H9 (cell line): Measurements from ENCODE around the gene AK9. TPM values are rescaled to one million over a fixed set of nuclear protein-coding genes. Genes with fewer than 3 reads are reported as not detected.

Source experiments
- DNase-seq: peaks from one replicate; pipeline ENCODE4 v3.0.0-alpha.2; 2017
- H2AFZ ChIP-seq: one replicate; pipeline ENCODE4 v1.6.1; 2013; ENCODE audit warnings: mild to moderate bottlenecking, low read length, control low read depth, moderate library complexity
- H2AK5ac ChIP-seq: 2 replicates; pipeline ENCODE4 v1.6.1; 2013; ENCODE audit warnings: low read length, control low read depth, mixed read lengths; ENCODE audit not compliant: insufficient read length
- H2BK120ac ChIP-seq: one replicate; pipeline ENCODE4 v1.6.1; 2013; ENCODE audit warnings: low read depth, mild to moderate bottlenecking, low read length, control low read depth, inconsistent platforms; ENCODE audit not compliant: poor library complexity, severe bottlenecking
- H2BK12ac ChIP-seq: 2 replicates; pipeline ENCODE4 v1.6.1; 2013; ENCODE audit warnings: low read length, control low read depth, mixed read lengths, low read depth; ENCODE audit not compliant: insufficient read length
- H2BK15ac ChIP-seq: 2 replicates; pipeline ENCODE4 v1.6.1; 2013; ENCODE audit warnings: low read depth, low read length, control low read depth
- H2BK20ac ChIP-seq: one replicate; pipeline ENCODE4 v1.6.1; 2013; ENCODE audit warnings: low read depth, mild to moderate bottlenecking, low read length, control low read depth, inconsistent platforms; ENCODE audit not compliant: poor library complexity, severe bottlenecking
- H2BK5ac ChIP-seq: 2 replicates; pipeline ENCODE4 v1.6.1; 2013; ENCODE audit warnings: low read length, control low read depth, mixed read lengths; ENCODE audit not compliant: insufficient read length
- H3K14ac ChIP-seq: 2 replicates; pipeline ENCODE4 v1.6.1; 2013; ENCODE audit warnings: low read length, control low read depth; ENCODE audit not compliant: insufficient read depth
- H3K18ac ChIP-seq: 2 replicates; pipeline ENCODE4 v1.6.1; 2013; ENCODE audit warnings: low read depth, mild to moderate bottlenecking, mixed read lengths, low read length, control low read depth; ENCODE audit not compliant: insufficient read length
- H3K23ac ChIP-seq: 2 replicates; pipeline ENCODE4 v1.6.1; 2013; ENCODE audit warnings: low read length, control low read depth, mixed read lengths, low read depth; ENCODE audit not compliant: insufficient read length
- H3K23me2 ChIP-seq: 2 replicates; pipeline ENCODE4 v1.6.1; 2013; ENCODE audit warnings: low read depth, mild to moderate bottlenecking, mixed read lengths, low read length, control low read depth; ENCODE audit not compliant: insufficient read length, poor library complexity, severe bottlenecking
- H3K27ac ChIP-seq: 2 replicates; pipeline ENCODE4 v1.5.1; 2013; ENCODE audit warnings: low read length, control low read depth, mixed read lengths, low read depth; ENCODE audit not compliant: insufficient read length
- H3K27me3 ChIP-seq: 2 replicates; pipeline ENCODE4 v1.6.1; 2013; ENCODE audit warnings: low read length, control low read depth, inconsistent platforms; ENCODE audit not compliant: insufficient read depth
- H3K4ac ChIP-seq: 2 replicates; pipeline ENCODE4 v1.6.1; 2013; ENCODE audit warnings: low read depth, mild to moderate bottlenecking, control low read depth, inconsistent platforms, low read length, moderate library complexity
- H3K4me1 ChIP-seq: 2 replicates; pipeline ENCODE4 v1.6.1; 2013; ENCODE audit warnings: low read length, control low read depth, inconsistent platforms; ENCODE audit not compliant: insufficient read depth
- H3K4me2 ChIP-seq: 2 replicates; pipeline ENCODE4 v1.6.1; 2013; ENCODE audit warnings: low read length, control low read depth, mixed read lengths; ENCODE audit not compliant: insufficient read length, insufficient read depth
- H3K56ac ChIP-seq: 2 replicates; pipeline ENCODE4 v1.6.1; 2013; ENCODE audit warnings: low read depth, mild to moderate bottlenecking, mixed read lengths, low read length, control low read depth; ENCODE audit not compliant: insufficient read length
- H3K79me1 ChIP-seq: 2 replicates; pipeline ENCODE4 v1.6.1; 2013; ENCODE audit warnings: low read depth, mild to moderate bottlenecking, moderate library complexity, low read length, control low read depth, inconsistent platforms; ENCODE audit not compliant: insufficient read depth, poor library complexity, severe bottlenecking
- H3K79me2 ChIP-seq: 2 replicates; pipeline ENCODE4 v1.6.1; 2013; ENCODE audit warnings: low read length, control low read depth, inconsistent platforms; ENCODE audit not compliant: insufficient read depth
- H3K9ac ChIP-seq: 2 replicates; pipeline ENCODE4 v1.6.1; 2013; ENCODE audit warnings: low read length, control low read depth, mixed read lengths; ENCODE audit not compliant: insufficient read length; ENCODE audit errors: extremely low read depth
- H3K9me3 ChIP-seq: one replicate; pipeline ENCODE4 v1.6.1; 2013; ENCODE audit warnings: low read depth, low read length, inconsistent platforms; ENCODE audit not compliant: control insufficient read depth
- H3T11ph ChIP-seq: one replicate; pipeline ENCODE4 v1.6.1; 2013; ENCODE audit warnings: mild to moderate bottlenecking, low read length, control low read depth, inconsistent platforms
- H4K20me1 ChIP-seq: one replicate; pipeline ENCODE4 v1.6.1; 2013; ENCODE audit not compliant: control insufficient read depth, insufficient read length, insufficient read depth
- H4K5ac ChIP-seq: 2 replicates; pipeline ENCODE4 v1.6.1; 2013; ENCODE audit warnings: low read depth, mild to moderate bottlenecking, mixed read lengths, low read length, control low read depth; ENCODE audit not compliant: insufficient read length
- H4K8ac ChIP-seq: replicated peaks from 2 replicates; pipeline ENCODE4 v1.6.1; 2013; ENCODE audit warnings: low read length, control low read depth, mixed read lengths, low read depth; ENCODE audit not compliant: insufficient read length
- H4K91ac ChIP-seq: 2 replicates; pipeline ENCODE4 v1.6.1; 2013; ENCODE audit warnings: low read depth, mild to moderate bottlenecking, moderate library complexity, mixed read lengths, low read length, control low read depth; ENCODE audit not compliant: insufficient read length
- H3K27ac Mint-ChIP-seq, 3 experiments: 2 replicates in 2 of 3; 3 replicates in 1 of 3; pipeline ENCODE4 v1.8.0; 2020 to 2021; ENCODE audit warnings: mixed read lengths in 3 of 3, mild to moderate bottlenecking in 1 of 3, moderate library complexity in 1 of 3
- H3K27me3 Mint-ChIP-seq: 2 replicates; pipeline ENCODE4 v1.8.0; 2021; ENCODE audit warnings: low read depth, mild to moderate bottlenecking, moderate library complexity, mixed read lengths
- H3K36me3 Mint-ChIP-seq, 3 experiments: 2 replicates in 2 of 3; 3 replicates in 1 of 3; pipeline ENCODE4 v1.8.0; 2020 to 2021; ENCODE audit warnings: low read depth in 3 of 3, mixed read lengths in 3 of 3; ENCODE audit not compliant: insufficient read depth in 1 of 3
- H3K4me1 Mint-ChIP-seq, 2 experiments: 2 replicates each; pipeline ENCODE4 v1.8.0; 2020; ENCODE audit warnings: mixed read lengths in 2 of 2
- H3K4me3 Mint-ChIP-seq, 2 experiments: 2 replicates in 1 of 2; 3 replicates in 1 of 2; pipeline ENCODE4 v1.8.0; 2020 to 2021; ENCODE audit warnings: mild to moderate bottlenecking in 2 of 2, mixed read lengths in 2 of 2, moderate library complexity in 1 of 2
- H3K9me3 Mint-ChIP-seq, 2 experiments: 2 replicates in 1 of 2; 3 replicates in 1 of 2; pipeline ENCODE4 v1.8.0; 2020; ENCODE audit warnings: mild to moderate bottlenecking in 2 of 2, mixed read lengths in 2 of 2, moderate library complexity in 1 of 2
- WGBS: extraction: QIAGEN DNeasy Blood & Tissue Kit; methylation state at CpG from one replicate; pipeline ENCODE4 v1.1.7; 2013; ENCODE audit warnings: missing lambda C conversion rate, low lambda C conversion rate, mixed read lengths; ENCODE audit not compliant: insufficient read length; ENCODE audit errors: extremely low coverage; 5-methylcytosine and 5-hydroxymethylcytosine counted together
- total RNA-seq: library from RNA; stranded (reverse); gene quantifications from 2 replicates; pipeline ENCODE4 v1.2.1, GENCODE V29; 2021
- TF ChIP-seq, protein P1 (sequence below): fragments of 200-600 bp; sonication (generic); conservative IDR thresholded peaks from 3 replicates; pipeline ENCODE4 v1.8.0; 2021; ENCODE audit warnings: antibody characterized with exemption, mild to moderate bottlenecking

AK9 gene
- total RNA-seq, 1 experiment from 2014 or later: 2.3 TPM

GRCh38 chr6:109475625-109476024, 215.4 kb downstream of the AK9 start:
- no peaks in the 10 kb centered on the region for H3K27me3 Mint-ChIP-seq
- no peak overlapping the region for H2AK5ac ChIP-seq
- H2BK15ac ChIP-seq: no peak overlapping the region
- H2BK12ac ChIP-seq: no peak overlapping the region
- H2BK20ac ChIP-seq: no peak overlapping the region
- H3K79me1 ChIP-seq: no peaks in the 10 kb centered on the region
- H3K4ac ChIP-seq: no peak overlapping the region
- H3K4me1 ChIP-seq: peaks cover 6% of the 10 kb centered on the region; the same call in 1 of the 2 replicates
- no peak overlapping the region for H3K14ac ChIP-seq
- DNase-seq: no peak
- peaks cover 39 to 91% (median 87%) of the 10 kb centered on the region in 3 experiments for H3K36me3 Mint-ChIP-seq
- no peak overlapping the region for H3K23ac ChIP-seq
- H3K9ac ChIP-seq: no peak overlapping the region
- no peak overlapping the region for H3K27ac ChIP-seq
- no peaks in the 10 kb centered on the region for H3K9me3 ChIP-seq
- H4K20me1 ChIP-seq: no peaks in the 10 kb centered on the region
- no peak overlapping the region for H2BK120ac ChIP-seq
- H2AFZ ChIP-seq: no peak overlapping the region
- no peaks in the 10 kb centered on the region for H3K23me2 ChIP-seq
- peaks cover 30 to 33% of the 10 kb centered on the region in 2 experiments for H3K4me1 Mint-ChIP-seq
- H3K4me3 Mint-ChIP-seq: no peak overlapping the region
- no peak overlapping the region for H3K56ac ChIP-seq
- TF ChIP-seq, protein P1, sequence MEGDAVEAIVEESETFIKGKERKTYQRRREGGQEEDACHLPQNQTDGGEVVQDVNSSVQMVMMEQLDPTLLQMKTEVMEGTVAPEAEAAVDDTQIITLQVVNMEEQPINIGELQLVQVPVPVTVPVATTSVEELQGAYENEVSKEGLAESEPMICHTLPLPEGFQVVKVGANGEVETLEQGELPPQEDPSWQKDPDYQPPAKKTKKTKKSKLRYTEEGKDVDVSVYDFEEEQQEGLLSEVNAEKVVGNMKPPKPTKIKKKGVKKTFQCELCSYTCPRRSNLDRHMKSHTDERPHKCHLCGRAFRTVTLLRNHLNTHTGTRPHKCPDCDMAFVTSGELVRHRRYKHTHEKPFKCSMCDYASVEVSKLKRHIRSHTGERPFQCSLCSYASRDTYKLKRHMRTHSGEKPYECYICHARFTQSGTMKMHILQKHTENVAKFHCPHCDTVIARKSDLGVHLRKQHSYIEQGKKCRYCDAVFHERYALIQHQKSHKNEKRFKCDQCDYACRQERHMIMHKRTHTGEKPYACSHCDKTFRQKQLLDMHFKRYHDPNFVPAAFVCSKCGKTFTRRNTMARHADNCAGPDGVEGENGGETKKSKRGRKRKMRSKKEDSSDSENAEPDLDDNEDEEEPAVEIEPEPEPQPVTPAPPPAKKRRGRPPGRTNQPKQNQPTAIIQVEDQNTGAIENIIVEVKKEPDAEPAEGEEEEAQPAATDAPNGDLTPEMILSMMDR: no peak
- no peaks in the 10 kb centered on the region for H3K27me3 ChIP-seq
- H3K4me2 ChIP-seq: no peak overlapping the region
- no peaks in the 10 kb centered on the region for H3K9me3 Mint-ChIP-seq
- H3K27ac Mint-ChIP-seq: peak overlapping the region in 1 of 3 experiments; percentile 48; a peak in 1 of 7 replicates
- no peak overlapping the region for H3K18ac ChIP-seq
- H3K79me2 ChIP-seq: peaks cover 16% of the 10 kb centered on the region; the same call in 1 of the 2 replicates
- H4K91ac ChIP-seq: no peak overlapping the region
- H4K5ac ChIP-seq: no peak overlapping the region
- H4K8ac ChIP-seq: no peak overlapping the region
- no CpG with 5 or more reads among the region's 2 CpGs for WGBS
- no peak overlapping the region for H2BK5ac ChIP-seq
- no peak overlapping the region for H3T11ph ChIP-seq
